HG03457 (cell line): ENCODE data around the gene RAB7A.
"Not testable (repeated sequence)": the region's sequence is repeated elsewhere in the genome, so short reads cannot be mapped to it uniquely, and the experiment has no call there.

ENCODE experiments used
- ATAC-seq: cut with Tn5 transposase; IDR thresholded peaks from one replicate; pipeline ENCODE4 v1.9.1; 2021; ENCODE audit warnings: moderate number of reproducible peaks; ENCODE audit not compliant: unreplicated experiment

Gene RAB7A

GRCh38 chr3:128815318-128816064 lies 89.5 kb downstream of the RAB7A start:
- ATAC-seq = no peak

GRCh38 chr3:128818186-128818787 lies 92.3 kb downstream of the RAB7A start:
- ATAC-seq = no peak

- no peak for ATAC-seq
Measured at GRCh38 chr3:128820252-128820839, 94.4 kb downstream of the RAB7A start.

GRCh38 chr3:128823008-128823407 lies 97.0 kb downstream of the RAB7A start:
- ATAC-seq = no peak

- ATAC-seq = no peak
Measured at GRCh38 chr3:128823631-128824030, 97.6 kb downstream of the RAB7A start.

- no peak for ATAC-seq
Measured at GRCh38 chr3:128824132-128824850, 98.3 kb downstream of the RAB7A start.

GRCh38 chr3:128825117-128825725 lies 99.2 kb downstream of the RAB7A start:
- no peak for ATAC-seq

GRCh38 chr3:128829087-128829486 lies 103.1 kb downstream of the RAB7A start:
- ATAC-seq = not testable (repeated sequence)

- ATAC-seq = not testable (repeated sequence)
Measured at GRCh38 chr3:128829925-128830625, 104.1 kb downstream of the RAB7A start.

GRCh38 chr3:128830762-128831161 lies 104.8 kb downstream of the RAB7A start:
- not testable (repeated sequence) for ATAC-seq

- not testable (repeated sequence) for ATAC-seq
Measured at GRCh38 chr3:128832979-128833378, 107.0 kb downstream of the RAB7A start.

GRCh38 chr3:128835096-128835495 lies 109.1 kb downstream of the RAB7A start:
- no peak for ATAC-seq

- no peak for ATAC-seq
Measured at GRCh38 chr3:128841926-128842920, 116.2 kb downstream of the RAB7A start.

GRCh38 chr3:128844502-128844901 lies 118.5 kb downstream of the RAB7A start:
- no peak for ATAC-seq

GRCh38 chr3:128845119-128845777 lies 119.3 kb downstream of the RAB7A start:
- no peak for ATAC-seq

- no peak for ATAC-seq
Measured at GRCh38 chr3:128845778-128846485, 119.9 kb downstream of the RAB7A start.

- no peak for ATAC-seq
Measured at GRCh38 chr3:128846486-128846891, 120.5 kb downstream of the RAB7A start.
